Measurements from ENCODE around the gene BMP6. TPM values are rescaled to one million over a fixed set of nuclear protein-coding genes. Genes with fewer than 3 reads are reported as not detected.
"Not testable (repeated sequence)": the region's sequence is repeated elsewhere in the genome, so short reads cannot be mapped to it uniquely, and the experiment has no call there.

BMP6 gene
- total RNA-seq, 1 donor = 7.8 TPM

DNA sequence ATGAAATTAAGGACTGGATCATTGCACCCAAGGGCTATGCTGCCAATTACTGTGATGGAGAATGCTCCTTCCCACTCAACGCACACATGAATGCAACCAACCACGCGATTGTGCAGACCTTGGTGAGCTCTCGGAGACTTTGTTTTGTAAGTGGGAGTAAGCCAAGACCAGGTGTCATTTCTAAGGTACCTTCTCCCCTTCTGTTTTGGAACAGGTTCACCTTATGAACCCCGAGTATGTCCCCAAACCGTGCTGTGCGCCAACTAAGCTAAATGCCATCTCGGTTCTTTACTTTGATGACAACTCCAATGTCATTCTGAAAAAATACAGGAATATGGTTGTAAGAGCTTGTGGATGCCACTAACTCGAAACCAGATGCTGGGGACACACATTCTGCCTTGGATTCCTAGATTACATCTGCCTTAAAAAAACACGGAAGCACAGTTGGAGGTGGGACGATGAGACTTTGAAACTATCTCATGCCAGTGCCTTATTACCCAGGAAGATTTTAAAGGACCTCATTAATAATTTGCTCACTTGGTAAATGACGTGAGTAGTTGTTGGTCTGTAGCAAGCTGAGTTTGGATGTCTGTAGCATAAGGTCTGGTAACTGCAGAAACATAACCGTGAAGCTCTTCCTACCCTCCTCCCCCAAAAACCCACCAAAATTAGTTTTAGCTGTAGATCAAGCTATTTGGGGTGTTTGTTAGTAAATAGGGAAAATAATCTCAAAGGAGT, 154.2 kb downstream of the BMP6 start:
- DNase-seq (ENCODE audit: low read depth in 2 of 3, low spot score in 2 of 3) = no peak

DNA sequence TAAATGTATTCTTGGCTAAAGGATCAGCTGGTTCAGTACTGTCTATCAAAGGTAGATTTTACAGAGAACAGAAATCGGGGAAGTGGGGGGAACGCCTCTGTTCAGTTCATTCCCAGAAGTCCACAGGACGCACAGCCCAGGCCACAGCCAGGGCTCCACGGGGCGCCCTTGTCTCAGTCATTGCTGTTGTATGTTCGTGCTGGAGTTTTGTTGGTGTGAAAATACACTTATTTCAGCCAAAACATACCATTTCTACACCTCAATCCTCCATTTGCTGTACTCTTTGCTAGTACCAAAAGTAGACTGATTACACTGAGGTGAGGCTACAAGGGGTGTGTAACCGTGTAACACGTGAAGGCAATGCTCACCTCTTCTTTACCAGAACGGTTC, 154.8 kb downstream of the BMP6 start:
- DNase-seq (ENCODE audit: low read depth in 2 of 3, low spot score in 2 of 3) = no peak

DNA sequence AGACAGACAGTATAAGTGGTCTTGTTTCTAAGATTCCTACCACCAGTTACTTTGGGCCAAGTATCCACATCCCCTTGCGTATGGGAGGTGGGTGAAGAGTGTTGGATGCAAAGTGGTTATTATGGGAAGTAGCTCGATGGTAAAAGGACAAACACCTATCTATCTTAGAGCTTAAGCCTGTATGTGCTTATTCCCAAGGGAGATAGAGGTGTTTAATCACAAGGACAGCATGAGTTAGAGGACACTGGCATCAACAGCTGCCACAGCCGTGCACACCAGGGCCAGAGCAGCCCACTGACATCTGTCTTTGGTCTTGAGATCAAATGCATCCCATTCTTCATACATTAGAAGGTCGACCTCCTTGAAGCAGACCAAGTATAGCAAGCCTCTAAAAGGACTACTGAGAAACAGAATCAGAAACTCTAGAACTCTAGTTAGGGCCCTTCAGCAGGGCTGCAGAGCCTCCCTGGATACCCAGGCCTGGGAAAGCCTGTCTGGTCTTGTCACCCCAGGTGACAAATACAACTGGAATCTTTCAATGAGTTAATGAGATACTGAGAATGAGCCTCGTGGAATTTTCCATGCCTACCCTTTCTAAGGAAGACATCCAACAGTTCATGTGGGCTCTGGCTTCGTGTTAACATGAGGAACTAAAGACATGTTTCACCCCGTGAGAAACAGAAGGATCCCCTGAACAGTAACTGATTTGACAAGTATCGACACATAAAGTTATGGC, 156.0 kb downstream of the BMP6 start:
- no peak for DNase-seq (ENCODE audit: low read depth in 2 of 3, low spot score in 2 of 3)

DNA sequence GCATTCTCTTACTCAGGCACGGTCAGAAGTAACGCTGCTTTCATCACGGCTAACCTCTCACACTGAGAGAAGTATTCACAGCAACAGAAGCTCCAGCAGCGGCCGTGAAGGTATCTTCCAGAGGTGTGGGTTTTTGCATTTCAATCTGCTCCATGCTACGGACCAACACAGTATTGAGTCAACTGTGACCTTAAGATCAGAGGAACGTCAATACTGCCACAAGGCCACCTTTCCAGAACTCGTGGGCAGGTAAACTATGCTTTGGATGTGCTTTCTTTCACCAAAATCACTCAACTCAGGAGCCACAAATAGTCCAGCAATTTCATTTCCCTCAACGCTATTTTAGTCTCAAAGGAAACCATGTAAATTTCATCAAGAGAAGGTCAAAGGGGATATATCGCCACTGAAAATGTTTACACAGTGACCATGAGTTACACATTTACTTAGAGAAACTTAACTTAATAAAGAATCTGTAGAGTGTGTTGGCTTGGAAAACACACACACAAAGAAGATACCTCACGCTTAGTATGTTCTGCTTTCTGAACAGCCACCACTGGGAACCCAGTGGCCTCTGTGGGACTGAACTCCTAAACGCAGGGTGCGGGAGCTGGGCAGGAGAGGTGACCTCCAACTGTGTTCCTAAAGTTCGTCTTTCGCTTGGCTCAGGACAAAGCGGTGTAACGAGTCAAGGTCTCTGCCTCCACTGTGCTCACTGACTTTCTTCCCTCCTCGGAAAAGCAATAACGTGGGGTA, 156.8 kb downstream of the BMP6 start:
- DNase-seq (ENCODE audit: low read depth in 2 of 3, low spot score in 2 of 3) = no peak

DNA sequence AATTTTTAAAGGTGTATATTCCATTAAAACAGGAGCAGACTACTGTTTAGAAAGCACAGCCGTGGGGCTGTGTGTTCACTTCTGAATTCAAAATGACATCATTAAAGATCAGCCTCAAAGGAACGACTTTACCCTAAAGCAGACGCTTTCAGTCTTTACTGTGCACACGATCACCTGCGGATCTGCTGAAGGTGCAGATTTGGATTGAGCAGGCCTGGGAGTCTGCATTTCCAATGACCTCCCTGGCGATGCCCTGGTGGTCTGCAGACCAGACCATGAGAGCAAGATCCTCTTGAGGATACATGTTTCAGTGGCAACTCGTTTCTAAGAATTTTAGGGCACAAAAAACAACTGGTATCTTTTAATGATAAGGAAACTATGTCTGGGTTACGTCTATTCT, 157.5 kb downstream of the BMP6 start:
- no peak for DNase-seq (ENCODE audit: low read depth in 2 of 3, low spot score in 2 of 3)

DNA sequence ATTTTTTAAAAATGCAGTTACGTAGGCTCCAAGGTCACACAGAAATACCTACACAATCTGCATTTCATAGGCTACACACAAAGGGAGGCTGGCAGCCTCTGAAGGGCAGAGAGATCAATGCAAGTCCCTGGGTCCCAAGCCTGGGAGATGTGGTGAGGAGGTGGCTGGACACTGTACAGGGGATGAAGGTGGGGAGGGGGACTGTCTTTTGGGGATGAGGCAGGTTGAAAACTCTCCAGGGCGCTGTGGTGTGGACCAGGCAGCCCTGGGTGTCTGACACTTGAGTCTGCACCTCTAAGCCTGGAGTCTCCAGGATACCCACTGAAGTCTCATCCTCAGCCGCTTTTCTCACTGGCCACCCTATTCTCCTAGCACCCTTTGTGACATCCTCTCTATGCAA, 160.2 kb downstream of the BMP6 start:
- no peak for DNase-seq (ENCODE audit: low read depth in 2 of 3, low spot score in 2 of 3)

DNA sequence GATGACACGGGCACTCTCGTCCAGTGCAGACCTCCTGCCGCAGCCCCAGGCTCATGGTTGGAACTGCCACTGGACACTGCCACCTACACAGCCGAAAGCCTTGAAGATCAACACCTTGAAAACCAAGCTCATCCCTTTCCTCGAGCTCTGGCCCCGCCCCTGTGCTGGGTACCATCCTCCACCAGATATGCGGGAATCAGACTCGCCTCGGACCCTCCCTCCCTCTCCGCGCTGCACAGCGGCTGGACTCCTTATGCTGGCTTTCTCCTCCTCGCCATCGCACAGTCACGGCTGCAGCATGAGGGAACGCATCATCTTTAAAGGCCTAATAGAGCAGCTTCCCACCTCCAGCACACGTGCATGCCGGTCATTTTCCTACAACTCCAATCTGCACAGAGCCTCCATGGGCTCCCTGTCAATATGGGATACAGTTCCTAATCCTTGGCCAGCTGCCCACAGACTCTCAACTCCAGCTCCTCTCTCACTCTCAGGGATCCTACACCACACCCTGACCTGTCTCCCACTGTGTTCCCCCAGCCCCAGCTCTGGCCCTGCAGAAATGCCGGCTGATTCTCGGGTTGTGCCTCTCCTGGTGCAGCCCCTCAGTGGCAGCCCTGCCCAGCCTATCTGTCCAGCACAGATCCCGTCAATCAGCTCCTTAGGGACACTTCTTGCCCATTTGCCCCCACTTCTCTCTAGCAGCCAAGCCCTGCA, 161.5 kb downstream of the BMP6 start:
- DNase-seq (ENCODE audit: low read depth in 2 of 3, low spot score in 2 of 3) = no peak

DNA sequence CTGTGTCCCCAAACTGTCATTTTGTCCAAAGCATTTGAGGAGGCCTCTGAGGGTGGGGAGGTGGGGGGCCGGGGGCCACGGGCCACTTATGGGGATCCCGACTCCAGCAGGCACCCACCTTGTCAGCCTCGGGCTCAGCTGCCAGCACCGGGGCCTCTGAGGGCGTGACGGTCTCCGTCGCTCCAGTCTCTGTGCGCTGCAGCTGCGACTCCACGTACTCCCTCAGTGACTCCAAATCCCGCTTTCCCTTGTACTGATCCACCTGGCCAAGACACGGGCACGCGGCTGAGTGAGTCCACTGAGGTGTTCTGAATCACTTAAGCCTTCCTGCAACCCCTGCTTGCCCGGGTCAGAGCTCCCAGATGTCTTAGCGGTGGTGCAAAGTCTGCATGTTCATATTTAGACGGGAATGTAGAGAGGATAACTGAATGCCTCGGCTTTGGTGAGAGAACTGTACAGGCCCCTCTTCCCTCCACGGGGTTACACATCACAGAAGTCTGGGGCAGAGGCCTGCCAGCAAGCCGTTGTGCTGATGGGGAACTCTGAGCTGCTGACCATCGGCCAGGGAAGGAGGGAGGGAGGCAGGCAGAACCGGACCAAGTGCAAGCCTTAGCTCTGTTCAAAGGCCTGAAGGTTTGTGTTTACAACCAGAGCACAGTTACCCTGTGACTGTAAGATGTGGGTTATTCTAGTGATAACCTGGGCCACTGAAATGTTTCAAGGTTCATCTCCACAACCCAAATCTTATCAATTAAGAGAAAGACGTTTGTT, 162.9 kb downstream of the BMP6 start:
- DNase-seq (ENCODE audit: low read depth in 2 of 3, low spot score in 2 of 3) = no peak

DNA sequence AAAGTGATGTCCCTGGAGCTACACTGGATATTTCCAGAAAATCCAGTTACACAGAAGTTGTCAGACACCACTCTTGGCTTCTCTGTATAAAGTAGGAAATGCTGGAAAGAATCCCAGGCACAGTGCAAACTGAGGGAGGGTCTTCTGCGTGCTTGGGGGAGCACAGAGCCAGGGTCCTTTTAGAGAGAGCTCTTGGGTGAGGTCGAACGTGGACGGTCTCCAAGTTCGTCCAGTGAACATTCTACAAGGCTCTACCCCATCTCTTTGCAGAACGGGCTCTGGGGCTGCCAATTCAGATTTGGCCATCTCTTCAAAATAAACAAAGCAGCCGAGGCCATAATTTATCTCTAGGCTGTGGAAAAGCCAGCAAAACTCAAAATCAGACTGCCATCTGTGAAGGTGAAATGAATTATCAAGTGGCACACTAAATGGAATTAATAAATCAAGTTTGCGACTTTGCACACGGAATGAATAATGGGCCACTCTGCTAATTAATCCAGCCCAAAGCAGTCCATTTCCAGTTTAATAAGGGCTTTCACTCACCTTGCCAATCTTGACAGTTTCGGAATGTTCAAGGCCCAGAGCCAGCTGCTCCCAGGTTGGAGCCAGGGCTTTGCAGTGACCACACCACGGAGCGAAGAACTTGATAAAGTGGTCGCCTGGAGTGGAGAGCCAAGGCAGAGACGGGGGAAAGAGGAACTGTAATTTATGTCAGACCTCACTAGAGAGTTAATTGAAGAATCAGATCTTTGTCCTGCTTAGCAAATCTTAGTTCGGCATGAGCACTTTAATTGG, 165.4 kb downstream of the BMP6 start:
- DNase-seq (ENCODE audit: low read depth in 2 of 3, low spot score in 2 of 3) = no peak

DNA sequence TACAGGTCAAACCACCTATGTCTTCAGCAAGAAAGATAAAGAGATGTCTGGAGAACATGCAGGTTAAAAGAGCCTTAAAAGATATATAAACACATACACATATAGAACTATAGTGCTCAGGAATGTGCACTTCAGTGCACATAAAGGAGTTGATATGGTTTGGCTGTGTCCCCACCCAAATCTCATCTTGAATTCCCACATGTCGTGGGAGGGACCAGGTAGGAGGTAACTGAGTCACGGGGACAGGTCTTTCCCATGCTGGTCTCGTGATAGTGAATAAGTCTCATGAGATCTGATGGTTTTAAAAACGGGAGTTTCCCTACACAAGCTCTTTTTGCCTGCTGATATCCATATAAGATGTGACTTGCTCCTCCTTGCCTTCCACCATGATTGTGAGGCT, 166.5 kb downstream of the BMP6 start:
- DNase-seq (ENCODE audit: low read depth in 2 of 3, low spot score in 2 of 3) = not testable (repeated sequence)

DNA sequence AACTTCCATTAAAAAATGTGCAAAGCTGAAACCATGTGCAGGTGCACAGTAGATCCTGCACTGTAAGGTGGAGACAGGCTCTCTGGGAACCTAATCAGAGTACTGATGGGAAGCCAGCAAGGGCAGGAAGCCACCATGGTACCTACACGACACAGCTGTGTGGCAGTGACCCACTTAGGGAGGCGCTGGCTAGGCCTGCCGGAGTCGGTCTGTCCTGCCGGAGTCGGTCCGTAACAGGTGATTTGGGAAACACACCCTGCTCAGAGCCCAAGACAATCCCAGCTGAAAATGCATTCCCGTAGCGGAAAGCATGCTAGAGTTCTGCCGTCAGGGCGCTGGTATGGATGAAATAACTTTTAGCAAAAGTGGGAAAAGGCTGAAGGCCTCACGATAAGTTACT, 167.4 kb downstream of the BMP6 start:
- no peak for DNase-seq (ENCODE audit: low read depth in 2 of 3, low spot score in 2 of 3)

DNA sequence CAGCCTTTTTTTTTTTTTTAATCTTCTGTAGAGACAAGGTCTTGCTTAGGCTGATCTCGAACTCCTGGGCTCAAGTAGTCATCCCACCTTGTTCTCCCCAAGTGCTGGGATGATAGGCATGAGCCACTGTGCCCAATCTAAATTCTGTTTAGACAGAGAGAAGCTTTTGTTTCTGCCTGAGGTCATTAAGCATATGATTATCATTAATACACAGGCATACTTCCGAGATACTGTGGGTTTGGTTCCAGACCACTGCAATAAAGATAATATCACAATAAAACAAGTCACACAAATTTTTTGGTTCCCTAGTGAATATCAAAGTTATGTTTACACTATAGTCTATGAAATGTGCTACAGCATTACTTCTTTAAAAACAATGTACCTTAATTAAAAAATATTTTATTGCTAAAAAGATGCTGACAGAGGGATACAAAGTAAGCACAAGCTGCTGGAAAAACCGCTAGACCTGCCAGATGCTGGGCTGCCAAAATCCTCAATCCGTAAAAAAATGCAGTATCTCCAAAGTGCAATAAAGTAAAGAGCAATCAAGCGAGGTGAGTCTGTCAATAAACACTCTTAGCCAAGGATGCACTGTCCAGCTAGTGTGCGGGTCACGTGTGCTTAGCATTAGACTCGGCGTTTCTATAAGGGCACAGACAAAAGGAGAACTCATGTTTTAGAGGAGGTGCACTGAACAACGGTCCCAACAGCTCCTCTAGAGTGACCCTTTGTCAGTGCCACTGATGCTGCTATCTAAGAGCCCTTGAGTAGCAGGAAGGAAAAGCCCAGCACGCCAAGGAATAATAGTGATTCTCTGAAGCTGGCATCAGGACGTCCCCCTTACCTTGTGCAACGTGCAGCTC, 168.6 kb downstream of the BMP6 start:
- DNase-seq (ENCODE audit: low read depth in 2 of 3, low spot score in 2 of 3) = peak in 1 of 3 donors; percentile 28

DNA sequence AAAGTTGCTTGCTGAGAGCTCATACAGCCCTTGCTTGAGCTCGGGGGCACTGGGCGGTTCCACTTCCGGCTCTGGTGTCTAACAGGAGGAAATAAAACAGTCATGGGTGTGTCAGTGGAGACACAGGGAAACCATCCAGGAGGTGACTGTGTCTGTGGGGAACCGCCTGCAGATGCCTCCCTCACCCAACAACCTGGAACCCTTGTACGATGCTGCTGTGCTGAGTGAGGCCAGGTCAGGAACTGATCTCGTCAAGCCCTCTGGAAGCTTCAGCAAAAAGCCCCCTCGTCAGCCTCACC, 169.2 kb downstream of the BMP6 start:
- no peak for DNase-seq (ENCODE audit: low read depth in 2 of 3, low spot score in 2 of 3)

DNA sequence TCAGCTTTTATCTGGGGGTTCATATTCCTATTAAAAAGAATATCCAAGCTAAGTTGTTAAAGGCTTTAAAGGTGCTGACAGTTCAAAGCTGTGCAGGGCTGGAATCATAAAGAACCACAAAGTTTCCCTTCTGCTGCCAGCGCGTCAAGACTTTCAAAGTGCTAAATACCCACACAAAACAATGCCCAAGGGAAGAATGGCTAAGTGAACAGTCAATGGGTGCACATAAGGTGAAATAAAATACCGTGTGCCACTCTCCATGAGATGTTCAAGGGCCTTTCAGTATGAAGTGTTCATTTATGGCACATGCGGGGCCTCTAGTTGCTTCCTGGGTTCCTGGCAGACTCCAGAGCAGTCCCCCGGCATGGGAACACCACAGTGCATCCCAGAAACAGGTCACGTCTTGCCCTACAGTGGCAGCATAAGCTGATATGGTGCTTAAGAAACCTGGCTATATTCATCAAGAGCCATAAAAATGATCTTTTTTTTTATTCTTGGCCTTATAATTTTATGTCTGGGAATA, 170.6 kb downstream of the BMP6 start:
- no peak for DNase-seq (ENCODE audit: low read depth in 2 of 3, low spot score in 2 of 3)

DNA sequence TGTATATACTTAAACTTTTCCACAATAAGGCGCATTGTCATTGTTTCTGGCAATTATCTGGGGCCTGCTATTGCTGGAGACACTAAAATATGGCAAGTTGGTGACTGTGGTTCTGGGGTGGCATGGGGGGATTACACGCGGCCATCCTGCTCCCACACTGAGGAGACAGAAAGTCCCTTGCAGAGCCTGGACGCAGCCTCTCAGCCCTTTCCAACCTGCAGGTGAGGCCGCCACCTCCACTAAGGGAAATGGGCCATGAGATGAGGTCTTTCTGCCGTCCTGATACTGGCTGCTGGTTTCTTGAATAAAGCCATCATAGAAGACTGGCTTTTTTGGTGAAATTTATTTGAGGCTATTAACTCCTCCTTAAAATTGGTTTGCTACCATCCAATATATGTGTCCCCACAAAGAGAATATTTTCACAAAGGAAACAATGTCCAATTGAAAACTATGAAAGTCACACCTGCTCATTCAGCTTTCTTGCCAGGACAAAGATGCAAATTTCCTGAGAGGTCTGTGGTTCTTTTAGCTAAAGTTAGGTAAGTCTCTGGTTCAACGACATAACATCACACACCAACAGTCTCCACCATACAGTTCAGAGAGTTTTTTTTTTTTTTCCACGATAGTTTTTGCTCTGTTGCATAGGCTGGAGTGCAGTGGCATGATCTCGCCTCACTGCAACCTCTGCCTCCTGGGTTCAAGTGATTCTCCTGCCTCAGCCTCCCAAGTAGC, 171.7 kb downstream of the BMP6 start:
- DNase-seq (ENCODE audit: low read depth in 2 of 3, low spot score in 2 of 3) = no peak

DNA sequence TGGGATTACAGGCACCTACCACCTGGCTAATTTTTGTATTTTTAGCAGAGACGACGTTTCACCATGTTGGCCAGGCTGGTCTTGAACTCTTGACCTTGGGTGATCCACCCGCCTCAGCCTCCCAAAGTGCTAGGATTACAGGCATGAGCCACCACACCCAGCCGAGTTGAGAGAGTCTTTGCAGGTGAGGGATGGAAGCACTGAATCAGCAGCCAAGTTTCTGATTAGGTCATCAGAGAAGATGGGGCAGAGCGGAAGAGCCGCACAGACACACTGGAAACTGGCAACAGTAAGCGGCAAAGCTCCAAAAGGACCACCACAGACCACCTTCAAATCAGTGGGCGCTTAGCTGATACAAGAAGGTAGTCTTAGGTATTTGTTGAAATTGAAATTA, 172.3 kb downstream of the BMP6 start:
- DNase-seq (ENCODE audit: low read depth in 2 of 3, low spot score in 2 of 3) = not testable (repeated sequence)

DNA sequence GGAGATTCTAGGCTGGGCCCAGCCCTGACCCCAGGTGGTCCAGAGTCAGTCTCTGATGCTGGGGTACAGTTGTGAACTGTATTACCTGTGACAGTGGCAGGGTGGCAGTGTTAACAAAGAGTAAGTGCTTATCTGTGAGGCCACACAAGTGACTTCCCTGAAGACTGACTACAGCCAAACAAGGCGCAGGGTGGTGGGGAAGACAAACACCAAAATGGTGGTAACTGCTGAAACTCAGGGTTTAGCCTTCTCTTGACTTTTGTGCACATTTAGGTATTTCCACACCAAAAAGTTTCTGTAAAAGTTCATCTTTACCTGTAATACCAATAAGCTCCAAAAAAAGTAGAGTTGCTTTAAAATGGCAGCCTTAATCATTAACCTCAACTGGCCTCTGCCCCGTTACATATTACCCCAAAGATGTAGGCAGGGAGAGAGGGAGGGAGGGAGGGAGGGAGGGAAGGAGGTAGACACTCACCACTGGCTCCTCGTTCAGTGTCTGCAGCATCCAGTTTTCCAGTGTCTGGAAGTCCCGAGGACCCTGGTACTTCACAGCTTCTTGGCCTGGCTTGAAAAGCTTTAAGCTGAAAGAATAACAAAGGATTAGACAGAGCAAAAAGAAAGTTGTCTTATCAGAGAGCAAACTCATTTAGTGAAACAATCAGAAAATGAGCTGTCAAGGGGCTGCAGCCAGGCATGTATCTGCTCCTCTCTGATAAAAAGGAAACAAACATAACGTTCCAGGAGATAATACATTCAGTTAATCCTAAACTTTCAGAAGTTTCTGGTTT, 173.4 kb downstream of the BMP6 start:
- peak in 1 of 3 donors; percentile 47 for DNase-seq (ENCODE audit: low read depth in 2 of 3, low spot score in 2 of 3)
